ENCODE data around the gene IFIT3. TPM values are rescaled to one million over a fixed set of nuclear protein-coding genes. Genes with fewer than 3 reads are reported as not detected.

The IFIT3 gene
- total RNA-seq, 1 experiment from 2014 or later: 7.2 TPM

DNA sequence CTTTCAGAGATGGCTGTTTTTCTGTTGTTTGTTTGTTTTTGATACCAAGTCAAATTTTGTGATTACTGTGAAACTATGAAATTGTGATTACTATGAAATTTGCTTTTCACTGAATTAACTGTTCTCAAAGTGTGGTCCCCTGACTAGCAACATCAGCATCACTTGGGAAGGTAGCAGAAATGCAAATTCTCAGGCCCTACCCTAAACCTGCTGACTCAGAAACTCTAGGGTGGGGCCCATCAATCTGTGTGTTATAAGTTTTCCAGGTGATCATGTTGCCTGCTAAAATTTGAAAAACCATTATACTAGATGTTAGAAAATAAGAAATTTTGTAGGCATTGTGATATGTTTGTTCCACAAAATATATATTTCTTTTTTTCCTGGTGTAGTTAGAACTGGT lies 51.3 kb downstream of the IFIT3 start:
- H3K9me2 ChIP-seq (ENCODE audit: insufficient read depth): no peaks in the 10 kb centered on the region
- no peak for DNase-seq
- ChIA-PET POLR2A (ENCODE audit: unreplicated experiment) (no interaction called here), CTCF (no interaction called here)
- no peak for TF ChIP-seq EZH2 (IDR thresholded peaks at IDR 0.05; ENCODE audit: low read depth)
- TF ChIP-seq, protein P1, sequence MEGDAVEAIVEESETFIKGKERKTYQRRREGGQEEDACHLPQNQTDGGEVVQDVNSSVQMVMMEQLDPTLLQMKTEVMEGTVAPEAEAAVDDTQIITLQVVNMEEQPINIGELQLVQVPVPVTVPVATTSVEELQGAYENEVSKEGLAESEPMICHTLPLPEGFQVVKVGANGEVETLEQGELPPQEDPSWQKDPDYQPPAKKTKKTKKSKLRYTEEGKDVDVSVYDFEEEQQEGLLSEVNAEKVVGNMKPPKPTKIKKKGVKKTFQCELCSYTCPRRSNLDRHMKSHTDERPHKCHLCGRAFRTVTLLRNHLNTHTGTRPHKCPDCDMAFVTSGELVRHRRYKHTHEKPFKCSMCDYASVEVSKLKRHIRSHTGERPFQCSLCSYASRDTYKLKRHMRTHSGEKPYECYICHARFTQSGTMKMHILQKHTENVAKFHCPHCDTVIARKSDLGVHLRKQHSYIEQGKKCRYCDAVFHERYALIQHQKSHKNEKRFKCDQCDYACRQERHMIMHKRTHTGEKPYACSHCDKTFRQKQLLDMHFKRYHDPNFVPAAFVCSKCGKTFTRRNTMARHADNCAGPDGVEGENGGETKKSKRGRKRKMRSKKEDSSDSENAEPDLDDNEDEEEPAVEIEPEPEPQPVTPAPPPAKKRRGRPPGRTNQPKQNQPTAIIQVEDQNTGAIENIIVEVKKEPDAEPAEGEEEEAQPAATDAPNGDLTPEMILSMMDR (conservative IDR thresholded peaks at IDR 0.05): no peak
- H3F3A ChIP-seq (ENCODE audit: insufficient read depth, low read depth): peaks cover 2% of the 10 kb centered on the region; the same call in 1 of the 2 replicates
- H3K27ac ChIP-seq: no peak overlapping the region
- peaks cover 10% of the 10 kb centered on the region; the same call in 1 of the 2 replicates for H3K4me1 ChIP-seq (replicated peaks; ENCODE audit: insufficient read depth)
- H3K9me3 ChIP-seq (ENCODE audit: insufficient read depth, low read depth): no peaks in the 10 kb centered on the region
- H3K27me3 ChIP-seq (ENCODE audit: insufficient read depth, low read depth): no peaks in the 10 kb centered on the region
- H3K79me2 ChIP-seq (ENCODE audit: low read depth): no peaks in the 10 kb centered on the region
- no peak overlapping the region for H3K4me2 ChIP-seq
- no TSS peak for BruUV-seq (replicated peaks)
- H3K4me3 ChIP-seq: no peak overlapping the region
- H3K36me3 ChIP-seq (ENCODE audit: low read depth): no peaks in the 10 kb centered on the region
- intact Hi-C loops (cut with micrococcal nuclease; ENCODE audit: unreplicated experiment): no loop called here
- no peak overlapping the region for H2AFZ ChIP-seq
- H4K20me1 ChIP-seq (ENCODE audit: insufficient read depth): no peaks in the 10 kb centered on the region

DNA sequence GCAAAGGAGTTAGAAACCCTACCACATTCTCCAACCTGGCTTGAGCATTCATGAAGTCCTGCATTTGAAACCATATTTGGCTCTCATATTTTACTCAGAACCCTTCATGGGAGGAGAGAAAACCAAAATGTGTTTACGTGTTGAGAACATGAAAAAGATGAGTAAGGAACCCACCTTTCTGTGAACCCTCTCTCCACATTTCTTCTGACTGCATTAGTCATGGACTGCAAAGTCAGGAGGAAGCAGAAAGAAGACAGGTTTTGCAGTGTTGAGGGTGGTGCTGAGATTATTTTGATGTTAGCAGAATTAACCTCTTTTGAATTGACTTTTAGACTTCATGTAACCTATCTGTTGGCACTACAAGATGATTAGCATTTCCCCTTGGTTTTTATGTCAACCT lies 55.0 kb downstream of the IFIT3 start:
- no peaks in the 10 kb centered on the region for H3K79me2 ChIP-seq (ENCODE audit: low read depth)
- no peaks in the 10 kb centered on the region for H3K9me2 ChIP-seq (ENCODE audit: insufficient read depth)
- BruUV-seq (replicated peaks): no TSS peak
- no peaks in the 10 kb centered on the region for H3K9me3 ChIP-seq (ENCODE audit: insufficient read depth, low read depth)
- no peak for DNase-seq
- TF ChIP-seq, protein P1 (conservative IDR thresholded peaks at IDR 0.05): no peak
- TF ChIP-seq EZH2 (IDR thresholded peaks at IDR 0.05; ENCODE audit: low read depth): no peak
- peaks cover 10% of the 10 kb centered on the region; the same call in 1 of the 2 replicates for H3K4me1 ChIP-seq (replicated peaks; ENCODE audit: insufficient read depth)
- H3K36me3 ChIP-seq (ENCODE audit: low read depth): no peaks in the 10 kb centered on the region
- ChIA-PET POLR2A (ENCODE audit: unreplicated experiment) (no interaction called here), CTCF (no interaction called here)
- H3F3A ChIP-seq (ENCODE audit: insufficient read depth, low read depth): no peaks in the 10 kb centered on the region
- H2AFZ ChIP-seq: no peak overlapping the region
- no peaks in the 10 kb centered on the region for H4K20me1 ChIP-seq (ENCODE audit: insufficient read depth)
- no peaks in the 10 kb centered on the region for H3K27me3 ChIP-seq (ENCODE audit: insufficient read depth, low read depth)
- no peak overlapping the region for H3K27ac ChIP-seq
- no peak overlapping the region for H3K4me2 ChIP-seq
- intact Hi-C loops (cut with micrococcal nuclease; ENCODE audit: unreplicated experiment): no loop called here
- no peak overlapping the region for H3K4me3 ChIP-seq

DNA sequence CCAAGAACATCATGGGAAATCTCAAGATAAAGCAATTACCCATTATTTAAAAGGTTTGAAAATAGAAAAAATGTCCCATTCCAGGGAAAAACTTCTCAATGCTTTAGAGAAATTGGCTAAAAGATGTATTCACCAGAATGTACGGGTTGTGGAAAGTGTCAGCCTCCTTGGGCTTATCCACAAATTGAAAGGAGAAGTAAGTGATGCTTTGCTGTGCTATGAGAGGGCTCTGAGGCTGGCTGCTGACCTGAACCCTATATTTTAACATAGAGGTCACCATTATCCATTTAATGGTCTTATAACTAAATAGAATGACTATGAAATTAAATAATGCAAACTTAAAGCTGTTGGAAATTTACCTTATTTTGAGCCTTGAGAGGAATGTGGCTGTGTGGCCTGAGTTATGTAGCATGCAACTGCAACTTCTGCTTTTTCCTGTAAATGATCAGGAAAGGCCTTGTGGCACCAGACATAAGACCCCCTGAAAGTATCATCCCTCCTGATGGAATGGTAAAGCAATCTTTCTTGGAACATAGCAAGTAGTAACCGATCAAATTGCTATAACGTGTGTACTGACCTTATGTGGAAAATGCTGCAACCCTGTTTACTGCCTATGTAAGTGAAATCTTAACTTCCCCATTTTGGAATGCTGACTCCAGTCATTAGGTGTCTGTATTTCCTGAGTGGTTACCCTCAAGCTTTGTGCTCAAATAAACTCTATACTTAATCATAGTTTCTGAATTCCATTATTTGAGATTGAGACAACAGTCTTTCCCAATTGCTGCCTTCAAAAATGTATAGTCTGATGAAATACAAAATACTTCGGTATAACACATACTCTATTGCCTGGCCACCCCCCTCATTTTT lies 56.9 kb downstream of the IFIT3 start:
- Histone ChIP-seq H3K4me2 (no peak overlapping the region), H3K79me2 (ENCODE audit: low read depth) (no peaks in the 10 kb centered on the region), H3K4me1 (replicated peaks; ENCODE audit: insufficient read depth) (peaks cover 10% of the 10 kb centered on the region; the same call in 1 of the 2 replicates), H3K27ac (no peak overlapping the region), H3K27me3 (ENCODE audit: insufficient read depth, low read depth) (no peaks in the 10 kb centered on the region), H3K4me3 (no peak overlapping the region), H3K9me3 (ENCODE audit: insufficient read depth, low read depth) (no peaks in the 10 kb centered on the region), H3K36me3 (ENCODE audit: low read depth) (no peaks in the 10 kb centered on the region), H3F3A (ENCODE audit: insufficient read depth, low read depth) (0 out of 2 replicates have a peak, but pooled peaks cover 5% of the 10 kb centered on the region), H4K20me1 (ENCODE audit: insufficient read depth) (no peaks in the 10 kb centered on the region), H2AFZ (no peak overlapping the region), H3K9me2 (ENCODE audit: insufficient read depth) (no peaks in the 10 kb centered on the region)
- TF ChIP-seq EZH2 (IDR thresholded peaks at IDR 0.05; ENCODE audit: low read depth): no peak
- TF ChIP-seq, protein P1 (conservative IDR thresholded peaks at IDR 0.05): no peak
- no TSS peak for BruUV-seq (replicated peaks)
- ChIA-PET CTCF (no interaction called here), POLR2A (ENCODE audit: unreplicated experiment) (no interaction called here)
- no peak for DNase-seq
- intact Hi-C loops (cut with micrococcal nuclease; ENCODE audit: unreplicated experiment): no loop called here
